Suprapubic skin (tissue), 4 donors: ENCODE data around the gene COL6A3. TPM values are rescaled to one million over a fixed set of nuclear protein-coding genes. Genes with fewer than 3 reads are reported as not detected.

Experiments
- DNase-seq, 2 donors: peaks; one replicate each; pipeline ENCODE4 v3.0.0-alpha.2; 2019; ENCODE audit warnings: low spot score in 2 of 2
- H3K27ac ChIP-seq: fragments of 200-600 bp; sonication (generic); one replicate; pipeline ENCODE4 v1.5.1; 2019
- H3K27me3 ChIP-seq: fragments of 200-600 bp; sonication (generic); one replicate; pipeline ENCODE4 v1.5.1; 2019
- H3K36me3 ChIP-seq: fragments of 200-600 bp; sonication (generic); one replicate; pipeline ENCODE4 v1.5.1; 2019
- H3K4me1 ChIP-seq: fragments of 200-600 bp; sonication (generic); one replicate; pipeline ENCODE4 v1.5.1; 2019
- H3K4me3 ChIP-seq: fragments of 200-600 bp; sonication (generic); one replicate; pipeline ENCODE4 v1.5.1; 2019; ENCODE audit warnings: mild to moderate bottlenecking
- H3K9me3 ChIP-seq: fragments of 200-600 bp; sonication (generic); one replicate; pipeline ENCODE4 v1.5.1; 2019
- EP300 ChIP-seq: sonication (generic); formaldehyde crosslinking; IDR thresholded peaks from one replicate; pipeline ENCODE4 v1.6.1; 2017; ENCODE audit warnings: antibody characterized with exemption
- POLR2A ChIP-seq, 2 donors: fragments of 450-650 bp; IDR thresholded peaks; one replicate each; pipeline ENCODE4 v1.6.1; 2017; ENCODE audit warnings: antibody characterized with exemption in 2 of 2, mild to moderate bottlenecking in 2 of 2, moderate library complexity in 2 of 2
- POLR2AphosphoS5 ChIP-seq, 3 donors: sonication (generic); formaldehyde crosslinking; IDR thresholded peaks; one replicate each; pipeline ENCODE4 v1.6.1; 2017; ENCODE audit warnings: antibody characterized with exemption in 3 of 3
- WGBS: methylation state at CpG from one replicate; pipeline ENCODE4 v1.1.5; 2018; 5-methylcytosine and 5-hydroxymethylcytosine counted together
- total RNA-seq, 4 donors: library from RNA; depleted of rRNA; stranded (reverse); fragments of >200 nt; gene quantifications; one replicate each; pipeline ENCODE4 v1.1.0, GENCODE V29; 2016
- TF ChIP-seq, protein P1 (sequence below), 2 donors: fragments of 200-600 bp in 1 of 2; fragments of 450-650 bp in 1 of 2; sonication (generic) in 1 of 2; IDR thresholded peaks; one replicate each; pipeline ENCODE4 v1.5.1; 2016 to 2019; ENCODE audit warnings: antibody characterized with exemption in 2 of 2, mild to moderate bottlenecking in 1 of 2, moderate library complexity in 1 of 2

COL6A3 gene
- total RNA-seq, 4 donors from 2014 or later = 50.1 to 79.2 (median 66.3) TPM

DNA sequence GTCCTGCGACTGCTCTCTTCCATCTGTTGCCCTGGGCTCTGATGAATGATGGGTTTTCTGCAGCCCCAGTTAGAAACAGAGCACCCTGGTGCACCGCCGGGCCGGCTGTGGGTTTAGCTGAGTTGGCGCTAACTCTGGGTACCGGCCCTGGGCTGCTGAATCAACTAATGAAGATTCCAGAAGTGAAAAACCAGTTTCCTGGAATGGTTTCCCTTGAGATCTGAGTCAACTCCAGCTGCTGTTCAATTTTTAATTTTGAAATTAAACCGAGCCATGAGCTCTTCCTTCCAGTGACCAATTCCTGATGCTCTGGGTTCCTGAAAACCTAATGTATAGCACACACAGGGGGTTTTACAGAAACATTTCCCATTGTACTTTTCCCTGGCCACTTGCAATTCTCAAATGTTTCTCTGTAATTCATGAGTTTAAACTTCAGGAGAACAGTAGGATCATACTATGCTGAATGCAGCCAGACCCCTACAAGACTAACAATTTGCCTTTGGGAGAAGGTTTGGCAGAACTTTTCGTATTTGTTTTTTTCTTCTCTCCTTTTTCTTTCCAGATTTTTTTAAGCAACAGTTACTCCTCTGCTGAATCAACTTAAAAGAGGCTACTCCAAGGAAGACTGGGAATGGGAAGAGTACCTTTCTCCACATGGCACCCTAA, 5.5 kb downstream of the COL6A3 start:
- Histone ChIP-seq H3K4me1 (peaks cover 22% of the 10 kb centered on the region), H3K27me3 (no peaks in the 10 kb centered on the region), H3K4me3 (peak overlapping the region; percentile 49), H3K36me3 (no peaks in the 10 kb centered on the region), H3K9me3 (no peaks in the 10 kb centered on the region), H3K27ac (peak overlapping the region; percentile 57)
- TF ChIP-seq POLR2AphosphoS5 (IDR thresholded peaks at IDR 0.05) (no peak), EP300 (no peak), POLR2A (IDR thresholded peaks at IDR 0.05) (no peak)
- TF ChIP-seq, protein P1, sequence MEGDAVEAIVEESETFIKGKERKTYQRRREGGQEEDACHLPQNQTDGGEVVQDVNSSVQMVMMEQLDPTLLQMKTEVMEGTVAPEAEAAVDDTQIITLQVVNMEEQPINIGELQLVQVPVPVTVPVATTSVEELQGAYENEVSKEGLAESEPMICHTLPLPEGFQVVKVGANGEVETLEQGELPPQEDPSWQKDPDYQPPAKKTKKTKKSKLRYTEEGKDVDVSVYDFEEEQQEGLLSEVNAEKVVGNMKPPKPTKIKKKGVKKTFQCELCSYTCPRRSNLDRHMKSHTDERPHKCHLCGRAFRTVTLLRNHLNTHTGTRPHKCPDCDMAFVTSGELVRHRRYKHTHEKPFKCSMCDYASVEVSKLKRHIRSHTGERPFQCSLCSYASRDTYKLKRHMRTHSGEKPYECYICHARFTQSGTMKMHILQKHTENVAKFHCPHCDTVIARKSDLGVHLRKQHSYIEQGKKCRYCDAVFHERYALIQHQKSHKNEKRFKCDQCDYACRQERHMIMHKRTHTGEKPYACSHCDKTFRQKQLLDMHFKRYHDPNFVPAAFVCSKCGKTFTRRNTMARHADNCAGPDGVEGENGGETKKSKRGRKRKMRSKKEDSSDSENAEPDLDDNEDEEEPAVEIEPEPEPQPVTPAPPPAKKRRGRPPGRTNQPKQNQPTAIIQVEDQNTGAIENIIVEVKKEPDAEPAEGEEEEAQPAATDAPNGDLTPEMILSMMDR (IDR thresholded peaks at IDR 0.05) = no peak
- DNase-seq = no peak
- WGBS = 39% methylated on average over 8 of the region's 8 CpGs

DNA sequence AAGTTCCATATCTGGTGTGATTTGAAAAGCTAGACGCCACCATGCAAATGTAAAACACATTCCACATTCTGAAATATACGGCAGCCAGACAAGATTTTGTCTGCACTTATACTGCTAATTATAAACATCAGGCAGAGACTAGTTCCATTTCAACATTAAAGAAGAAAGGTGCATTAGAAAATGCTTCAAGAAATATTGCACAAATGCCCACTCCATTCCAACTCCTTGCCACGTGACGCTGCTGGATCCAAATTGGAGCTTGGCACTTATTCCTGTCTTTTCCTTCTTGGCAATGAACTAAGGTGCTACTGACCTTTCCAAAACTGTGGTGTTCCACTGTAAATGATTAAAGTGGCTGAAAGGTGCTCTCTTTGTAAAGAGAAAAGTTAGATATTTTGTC, 6.3 kb downstream of the COL6A3 start:
- no peaks in the 10 kb centered on the region for H3K9me3 ChIP-seq
- no peaks in the 10 kb centered on the region for H3K27me3 ChIP-seq
- DNase-seq = no peak
- no peak for TF ChIP-seq POLR2AphosphoS5 (IDR thresholded peaks at IDR 0.05)
- TF ChIP-seq POLR2A (IDR thresholded peaks at IDR 0.05) = no peak
- TF ChIP-seq EP300 = no peak
- TF ChIP-seq, protein P1 (IDR thresholded peaks at IDR 0.05) = no peak
- 35% methylated on average over 4 of the region's 4 CpGs for WGBS
- peak overlapping the region; percentile 57 for H3K27ac ChIP-seq
- H3K4me1 ChIP-seq = peaks cover 22% of the 10 kb centered on the region
- peak overlapping the region; percentile 49 for H3K4me3 ChIP-seq
- H3K36me3 ChIP-seq = no peaks in the 10 kb centered on the region

DNA sequence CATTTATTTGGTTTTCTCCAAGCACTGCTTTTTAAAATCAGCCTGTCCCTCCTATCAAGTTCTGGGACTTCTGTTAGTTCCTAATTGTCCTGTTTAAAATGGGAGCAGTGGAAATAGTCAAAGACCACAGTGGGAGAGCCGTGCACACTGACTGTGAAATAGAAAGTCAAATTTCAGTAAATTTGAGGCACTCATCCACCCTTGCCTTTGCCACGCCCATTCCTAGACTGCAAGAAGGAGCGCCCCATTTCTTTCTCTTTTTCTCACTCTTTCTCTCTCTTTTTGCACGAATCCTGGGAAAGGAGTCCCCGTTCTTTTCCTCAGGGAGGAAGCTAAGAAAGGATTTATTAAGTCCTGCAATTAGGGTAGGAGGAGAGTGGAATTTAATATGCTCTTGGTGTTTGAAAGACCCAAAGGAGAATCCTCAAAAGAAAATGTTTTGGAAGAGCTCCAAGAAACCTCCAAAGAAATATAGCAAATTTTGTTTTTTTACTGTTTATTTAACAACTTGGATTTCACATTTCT, 7.5 kb downstream of the COL6A3 start:
- no peaks in the 10 kb centered on the region for H3K27me3 ChIP-seq
- peak overlapping the region; percentile 11 for H3K27ac ChIP-seq
- WGBS = 69% methylated on average over 5 of the region's 5 CpGs
- H3K9me3 ChIP-seq = no peaks in the 10 kb centered on the region
- DNase-seq = no peak
- TF ChIP-seq EP300 = no peak
- no peak for TF ChIP-seq POLR2A (IDR thresholded peaks at IDR 0.05)
- no peak for TF ChIP-seq POLR2AphosphoS5 (IDR thresholded peaks at IDR 0.05)
- TF ChIP-seq, protein P1 (IDR thresholded peaks at IDR 0.05) = no peak
- no peak overlapping the region for H3K4me3 ChIP-seq
- H3K4me1 ChIP-seq = peaks cover 22% of the 10 kb centered on the region
- H3K36me3 ChIP-seq = no peaks in the 10 kb centered on the region

DNA sequence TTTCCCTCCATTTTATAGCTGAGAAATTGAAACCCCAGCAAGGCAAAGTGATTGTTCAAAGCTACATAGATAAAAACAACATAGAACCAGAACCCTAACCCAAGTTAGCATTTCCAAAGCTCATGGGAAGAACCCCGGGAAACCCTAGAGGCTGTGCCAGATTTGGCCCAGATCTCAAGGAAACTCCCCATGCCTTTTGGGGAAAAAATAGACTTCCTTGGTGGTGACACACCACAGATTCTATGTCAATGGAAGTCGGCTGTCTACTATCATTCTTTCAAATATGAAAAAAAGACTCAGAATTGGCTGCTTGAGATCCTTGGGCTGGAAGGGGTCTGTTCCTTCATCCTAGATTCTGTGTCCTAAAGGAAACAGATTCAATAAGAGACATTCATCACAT, 8.4 kb downstream of the COL6A3 start:
- Histone ChIP-seq H3K4me1 (peaks cover 22% of the 10 kb centered on the region), H3K27me3 (no peaks in the 10 kb centered on the region), H3K9me3 (no peaks in the 10 kb centered on the region), H3K4me3 (peak overlapping the region; percentile 5), H3K36me3 (no peaks in the 10 kb centered on the region), H3K27ac (peak overlapping the region; percentile 69)
- TF ChIP-seq, protein P1 (IDR thresholded peaks at IDR 0.05) = no peak
- TF ChIP-seq POLR2AphosphoS5 (IDR thresholded peaks at IDR 0.05) = no peak
- TF ChIP-seq EP300 = no peak
- no peak for TF ChIP-seq POLR2A (IDR thresholded peaks at IDR 0.05)
- 50% methylated on average over 2 of the region's 2 CpGs for WGBS
- DNase-seq = no peak

DNA sequence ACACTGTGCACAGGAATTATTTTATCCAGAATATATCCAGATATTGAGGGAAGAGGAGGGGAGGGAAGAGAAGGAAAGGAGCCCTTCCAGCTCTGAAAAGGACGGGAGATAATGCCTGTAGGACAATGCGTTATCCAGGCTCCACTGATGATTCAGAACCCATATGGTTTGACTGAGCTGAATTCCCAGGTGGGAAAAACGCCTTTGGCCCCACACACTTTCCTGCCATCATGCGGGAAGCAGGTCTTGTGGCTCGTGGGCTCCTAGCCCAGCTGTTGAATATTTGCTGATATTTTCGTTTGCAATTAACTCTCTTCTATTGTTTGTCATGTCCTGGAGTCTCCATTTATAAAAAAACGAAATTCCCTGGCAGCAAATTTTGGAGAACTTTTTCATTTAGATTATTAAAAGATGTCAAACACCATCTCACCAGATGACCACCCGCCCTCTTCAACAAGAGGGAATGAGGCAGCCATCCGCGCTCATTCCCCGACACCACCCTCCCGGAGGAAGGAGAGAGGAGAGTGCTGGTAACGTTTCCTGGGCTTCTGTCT, 8.9 kb downstream of the COL6A3 start:
- no peaks in the 10 kb centered on the region for H3K36me3 ChIP-seq
- peak overlapping the region; percentile 69 for H3K27ac ChIP-seq
- peak overlapping the region; percentile 5 for H3K4me3 ChIP-seq
- no peaks in the 10 kb centered on the region for H3K9me3 ChIP-seq
- H3K4me1 ChIP-seq = peaks cover 22% of the 10 kb centered on the region
- DNase-seq = no peak
- H3K27me3 ChIP-seq = no peaks in the 10 kb centered on the region
- TF ChIP-seq EP300 (no peak), POLR2AphosphoS5 (IDR thresholded peaks at IDR 0.05) (no peak), POLR2A (IDR thresholded peaks at IDR 0.05) (no peak)
- TF ChIP-seq, protein P1 (IDR thresholded peaks at IDR 0.05) = no peak
- WGBS = 52% methylated on average over 13 of the region's 13 CpGs
